SK-N-SH treated with all-trans-retinoic acid at 6 μM for 48 hours (cell line): Measurements from ENCODE around the gene LRCH1.

Experiments
- ZFP3 ChIP-seq: fragments of 250-450 bp; sonication (Bioruptor Pico); IDR thresholded peaks from 2 replicates; pipeline ENCODE4 v1.5.0; 2020; ENCODE audit warnings: mild to moderate bottlenecking, moderate library complexity

LRCH1 gene

DNA sequence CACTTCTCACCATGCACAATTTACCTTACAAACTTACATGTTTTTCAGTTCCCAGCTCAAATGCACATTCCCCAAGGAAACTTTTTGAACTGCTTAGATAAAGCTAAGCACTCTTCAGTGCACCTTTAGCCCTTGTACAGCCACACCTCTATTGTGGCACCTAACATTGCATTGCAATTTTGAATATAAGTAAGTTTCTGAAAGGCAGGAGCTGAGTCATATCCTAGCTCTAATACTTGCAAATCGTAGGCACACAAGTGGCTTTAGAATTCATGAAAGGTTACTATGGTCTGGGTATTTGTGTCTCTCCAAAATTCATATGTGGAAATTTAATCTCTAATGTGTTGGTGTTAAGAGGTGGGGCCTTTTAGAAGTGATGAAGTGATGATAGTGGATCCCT is 248.9 kb downstream of the LRCH1 start (continued):
- no peak for TF ChIP-seq ZFP3 (CRISPR knock-in tag)
